A549 (cell line): ENCODE measurements around the gene ESAM. TPM values are rescaled to one million over a fixed set of nuclear protein-coding genes. Genes with fewer than 3 reads are reported as not detected.

ENCODE experiments used
- ATAC-seq, 2 experiments: fragments of 200-7000 bp in 1 of 2; fragments of >200 bp in 1 of 2; cut with Nextera tagmentation in 1 of 2; cut with Tn5 transposase in 1 of 2; 3 replicates each; pipeline versions ENCODE4 v1.8.0 to v1.9.1; 2018 to 2020; ENCODE audit warnings: mild to moderate bottlenecking in 1 of 2, moderate library complexity in 1 of 2
- CTCF ChIA-PET: fragments of 300-600 bp; sonication (Branson Sonifier 250); formaldehyde crosslinking; extraction: SDS; loops from one replicate; lab custom pipeline; 2021; ENCODE audit warnings: antibody characterized with exemption, inconsistent platforms; lab: Yijun Ruan, JAX
- POLR2A ChIA-PET: fragments of 350-600 bp; formaldehyde crosslinking; extraction: SDS; loops from one replicate; lab custom pipeline; 2021; ENCODE audit warnings: antibody characterized with exemption, inconsistent platforms; lab: Yijun Ruan, JAX
- DNase-seq, 2 experiments: peaks; one replicate each; pipeline versions ENCODE4 v3.0.0 to v3.0.0-alpha.2; 2011 to 2016; ENCODE audit warnings: low read depth in 1 of 2, low spot score in 1 of 2
- FAIRE-seq: peaks from 2 replicates; lab custom pipeline; 2011; peaks lifted over from hg19 to GRCh38; lab: Jason Lieb, UNC
- H3K27ac ChIP-seq, 2 experiments: fragments of >200 bp; sonication (Bioruptor Twin); formaldehyde crosslinking; 3 replicates each; pipeline ENCODE4 v1.5.1; 2016 to 2017
- H3K4me1 ChIP-seq: fragments of >200 bp; sonication (Bioruptor Twin); formaldehyde crosslinking; 3 replicates; pipeline ENCODE4 v1.6.1; 2016
- H3K4me2 ChIP-seq: fragments of >200 bp; sonication (Bioruptor Twin); formaldehyde crosslinking; 3 replicates; pipeline ENCODE4 v1.6.1; 2016
- H3K4me3 ChIP-seq: fragments of >200 bp; sonication (Bioruptor Twin); formaldehyde crosslinking; 3 replicates; pipeline ENCODE4 v1.5.1; 2016
- H3K9me3 ChIP-seq: fragments of >200 bp; sonication (Bioruptor Twin); formaldehyde crosslinking; 3 replicates; pipeline ENCODE4 v1.6.1; 2016
- CEBPB ChIP-seq, 2 experiments: fragments of >200 bp in 1 of 2; sonication (Bioruptor Twin) in 1 of 2; formaldehyde crosslinking in 1 of 2; IDR thresholded peaks; 2 replicates each; pipeline ENCODE4 v1.6.1; 2012 to 2016
- CHD2 ChIP-seq: fragments of 150-350 bp; IDR thresholded peaks from 2 replicates; pipeline ENCODE4 v1.6.1; 2014; ENCODE audit warnings: low read length; ENCODE audit not compliant: partially characterized antibody
- CHD4 ChIP-seq: fragments of 200-600 bp; sonication (generic); IDR thresholded peaks from 2 replicates; pipeline ENCODE4 v1.6.1; 2016; ENCODE audit warnings: antibody characterized with exemption, mild to moderate bottlenecking, borderline replicate concordance
- CTCF ChIP-seq: fragments of >200 bp; sonication (Bioruptor Twin); formaldehyde crosslinking; IDR thresholded peaks from 3 replicates; pipeline ENCODE4 v1.5.1; 2016
- FOSL2 ChIP-seq, 2 experiments: fragments of 450-650 bp in 1 of 2; fragments of >200 bp in 1 of 2; sonication (Bioruptor Twin) in 1 of 2; formaldehyde crosslinking; IDR thresholded peaks; 2 replicates each; pipeline versions ENCODE4 v1.5.0 to v1.6.1; 2016 to 2020; ENCODE audit warnings: mild to moderate bottlenecking in 1 of 2, moderate library complexity in 1 of 2
- FOXS1 ChIP-seq: fragments of 250-450 bp; sonication (Bioruptor Pico); IDR thresholded peaks from 2 replicates; pipeline ENCODE4 v1.5.0; 2020; ENCODE audit warnings: mild to moderate bottlenecking, moderate library complexity
- HMGXB4 ChIP-seq: fragments of 250-450 bp; sonication (Bioruptor Pico); IDR thresholded peaks from 2 replicates; pipeline ENCODE4 v1.5.0; 2021; ENCODE audit warnings: mild to moderate bottlenecking, moderate library complexity, borderline replicate concordance
- HOXB5 ChIP-seq: fragments of 250-450 bp; sonication (Bioruptor Pico); IDR thresholded peaks from 2 replicates; pipeline ENCODE4 v1.5.0; 2020; ENCODE audit warnings: mild to moderate bottlenecking, moderate library complexity
- KDM5A ChIP-seq: fragments of 200-600 bp; sonication (generic); IDR thresholded peaks from 2 replicates; pipeline ENCODE4 v1.6.1; 2016; ENCODE audit warnings: antibody characterized with exemption, mild to moderate bottlenecking
- MAZ ChIP-seq: fragments of 150-350 bp; IDR thresholded peaks from 2 replicates; pipeline ENCODE4 v1.6.1; 2014; ENCODE audit warnings: antibody characterized with exemption, low read depth, low read length, borderline replicate concordance
- MYC ChIP-seq: IDR thresholded peaks from 2 replicates; pipeline ENCODE4 v1.6.1; 2012; ENCODE audit warnings: mild to moderate bottlenecking, inconsistent platforms, low read length, improper control_type of control experiment, borderline replicate concordance
- NR3C1 ChIP-seq: fragments of >200 bp; sonication (Bioruptor Twin); formaldehyde crosslinking; IDR thresholded peaks from 3 replicates; pipeline ENCODE4 v1.6.1; 2017
- RAD21 ChIP-seq, 2 experiments: fragments of >200 bp in 1 of 2; sonication (Bioruptor Twin) in 1 of 2; formaldehyde crosslinking in 1 of 2; IDR thresholded peaks in 1 of 2; conservative IDR thresholded peaks in 1 of 2; 2 replicates in 1 of 2; 3 replicates in 1 of 2; pipeline ENCODE4 v1.6.1; 2012 to 2018; ENCODE audit warnings: inconsistent platforms in 1 of 2
- RCOR1 ChIP-seq: fragments of 150-350 bp; IDR thresholded peaks from 2 replicates; pipeline ENCODE4 v1.6.1; 2014; ENCODE audit warnings: antibody characterized with exemption, low read length, low read depth
- RFX5 ChIP-seq: fragments of 450-650 bp; IDR thresholded peaks from 2 replicates; pipeline ENCODE4 v1.7.1; 2014; ENCODE audit warnings: antibody characterized with exemption, mild to moderate bottlenecking, moderate library complexity
- SMC3 ChIP-seq: fragments of >200 bp; sonication (Bioruptor Twin); formaldehyde crosslinking; IDR thresholded peaks from 3 replicates; pipeline ENCODE4 v1.6.1; 2018; ENCODE audit warnings: inconsistent platforms
- ZSCAN20 ChIP-seq: fragments of 250-450 bp; sonication (Bioruptor Pico); IDR thresholded peaks from 2 replicates; pipeline ENCODE4 v1.8.0; 2022; ENCODE audit warnings: mild to moderate bottlenecking, moderate library complexity
- WGBS: methylation state at CpG from one replicate; pipeline ENCODE4 v1.1.6; 2017; ENCODE audit errors: missing lambda C conversion rate; 5-methylcytosine and 5-hydroxymethylcytosine counted together
- polyA plus RNA-seq, 4 experiments: library from polyadenylated mRNA; depleted of rRNA in 3 of 4; stranded (reverse); fragments of >200 nt; fragmentation: RNase III in 1 of 4; extraction: RNeasy Plus Mini Kit Qiagen cat#74134 plus additional on column Dnase treatment in 1 of 4; gene quantifications; 2 replicates in 3 of 4; 3 replicates in 1 of 4; pipeline ENCODE4 v1.2.3, GENCODE V29; 2011 to 2017
- TF ChIP-seq, protein P1 (sequence below): IDR thresholded peaks from 2 replicates; pipeline ENCODE4 v1.6.1; 2012
- TF ChIP-seq, protein P2 (sequence below): fragments of 250-450 bp; sonication (Bioruptor Pico); IDR thresholded peaks from 2 replicates; pipeline ENCODE4 v1.5.0; 2020; ENCODE audit warnings: low read depth, mild to moderate bottlenecking, moderate library complexity
- TF ChIP-seq, protein P3 (sequence below): IDR thresholded peaks from 2 replicates; pipeline ENCODE4 v1.6.1; 2012; ENCODE audit warnings: low read depth, borderline replicate concordance
- TF ChIP-seq, protein P4 (sequence below): fragments of 450-650 bp; IDR thresholded peaks from 2 replicates; pipeline ENCODE4 v1.6.1; 2014; ENCODE audit warnings: antibody characterized with exemption

The ESAM gene
- polyA plus RNA-seq, 2 of the 4 experiments (the other 2 are of a cell fraction): 6.2 to 11.7 TPM

- WGBS: 100% methylated on average over 2 of the region's 2 CpGs
- CTCF ChIA-PET: interaction anchor here (0.8 to 3.7 kb wide), 28 partner anchors 11 to 348 kb away, joined by 3 to 45 read pairs (median 5); partner anchors contain the start of gene ESAM
- Histone ChIP-seq H3K4me3 (no peak overlapping the region), H3K9me3 (no peaks in the 10 kb centered on the region), H3K27ac (no peak overlapping the region)
- FAIRE-seq (no peak), ATAC-seq (peak; percentile 59 to 88; a peak in 4 of 6 replicates)
- TF ChIP-seq SMC3: peak; percentile 64
- peak; percentile 70 for TF ChIP-seq CTCF
- peak; percentile 65 to 72 for TF ChIP-seq RAD21 (conservative IDR thresholded peaks at IDR 0.05 in 1 of 2, IDR thresholded peaks at IDR 0.05 in 1 of 2)
- no peak for TF ChIP-seq CHD4
- TF ChIP-seq, all 56 proteins: peak for 3
- POLR2A ChIA-PET: interaction anchor here (1.0 kb wide), 1 partner anchor 120 kb away, joined by 3 read pairs; the partner anchor contains the start of genes SIAE and SPA17
- peak; percentile 40 to 62 for DNase-seq
- H3K4me2 ChIP-seq: peak overlapping the region; percentile 49; the same call in 2 of the 3 replicates
- peaks cover 31% of the 10 kb centered on the region for H3K4me1 ChIP-seq
These were observed 31.6 kb upstream of the ESAM start for GRCh38 chr11:124793466-124794278.

DNA sequence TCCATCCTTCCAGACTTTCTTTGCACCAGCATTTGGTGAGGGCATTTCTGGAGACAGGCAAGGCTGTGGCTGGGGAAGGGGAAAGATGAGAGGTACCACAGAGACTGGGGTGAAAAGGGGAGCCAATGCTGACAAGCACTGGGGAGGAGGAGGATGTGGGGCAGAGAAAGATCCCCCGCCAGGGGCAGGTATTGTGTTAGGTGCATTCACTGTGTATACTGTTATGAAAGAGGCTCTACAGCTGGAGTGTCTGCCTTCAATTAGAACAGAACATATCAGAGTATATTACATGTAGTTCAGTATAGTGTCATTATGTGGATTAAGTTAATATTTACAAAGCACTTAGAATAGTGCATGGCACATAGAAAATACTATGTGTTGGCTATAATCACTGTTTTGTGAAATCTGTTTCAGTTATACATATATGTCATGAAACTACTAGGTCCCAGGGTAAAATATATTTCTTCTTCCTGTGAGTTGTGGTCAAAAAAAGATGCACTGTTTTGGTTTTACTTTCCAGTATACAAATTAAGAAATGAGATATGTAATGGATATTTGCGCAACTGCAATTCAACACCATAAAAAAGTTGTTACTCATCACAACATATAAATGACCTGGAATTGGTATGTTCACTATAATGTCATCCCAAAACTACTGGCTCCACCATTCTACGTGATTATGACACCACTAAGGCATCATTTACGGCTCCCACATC is 29.7 kb upstream of the ESAM start:
- POLR2A ChIA-PET: no interaction called here
- CTCF ChIA-PET: interaction anchor here (0.7 to 3.5 kb wide), 5 partner anchors 9 to 123 kb away, joined by 3 to 18 read pairs (median 6); no protein-coding TSS in a partner anchor
- no peak for FAIRE-seq
- Histone ChIP-seq H3K4me1 (peaks cover 23% of the 10 kb centered on the region), H3K9me3 (no peaks in the 10 kb centered on the region), H3K4me2 (no peak overlapping the region)
- ATAC-seq: no peak
- TF ChIP-seq, protein P1, sequence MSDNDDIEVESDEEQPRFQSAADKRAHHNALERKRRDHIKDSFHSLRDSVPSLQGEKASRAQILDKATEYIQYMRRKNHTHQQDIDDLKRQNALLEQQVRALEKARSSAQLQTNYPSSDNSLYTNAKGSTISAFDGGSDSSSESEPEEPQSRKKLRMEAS: no peak
- TF ChIP-seq MAZ (no peak), RCOR1 (no peak), CEBPB (IDR thresholded peaks at IDR 0.05) (no peak), HOXB5 (CRISPR knock-in tag) (no peak)
- TF ChIP-seq, protein P2, sequence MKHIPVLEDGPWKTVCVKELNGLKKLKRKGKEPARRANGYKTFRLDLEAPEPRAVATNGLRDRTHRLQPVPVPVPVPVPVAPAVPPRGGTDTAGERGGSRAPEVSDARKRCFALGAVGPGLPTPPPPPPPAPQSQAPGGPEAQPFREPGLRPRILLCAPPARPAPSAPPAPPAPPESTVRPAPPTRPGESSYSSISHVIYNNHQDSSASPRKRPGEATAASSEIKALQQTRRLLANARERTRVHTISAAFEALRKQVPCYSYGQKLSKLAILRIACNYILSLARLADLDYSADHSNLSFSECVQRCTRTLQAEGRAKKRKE (CRISPR knock-in tag): no peak
- TF ChIP-seq, all 56 proteins: peak for 0
- Histone ChIP-seq H3K27ac (no peak overlapping the region), H3K4me3 (no peak overlapping the region)
- DNase-seq: no peak
- WGBS: 92% methylated on average over 4 of the region's 4 CpGs

DNA sequence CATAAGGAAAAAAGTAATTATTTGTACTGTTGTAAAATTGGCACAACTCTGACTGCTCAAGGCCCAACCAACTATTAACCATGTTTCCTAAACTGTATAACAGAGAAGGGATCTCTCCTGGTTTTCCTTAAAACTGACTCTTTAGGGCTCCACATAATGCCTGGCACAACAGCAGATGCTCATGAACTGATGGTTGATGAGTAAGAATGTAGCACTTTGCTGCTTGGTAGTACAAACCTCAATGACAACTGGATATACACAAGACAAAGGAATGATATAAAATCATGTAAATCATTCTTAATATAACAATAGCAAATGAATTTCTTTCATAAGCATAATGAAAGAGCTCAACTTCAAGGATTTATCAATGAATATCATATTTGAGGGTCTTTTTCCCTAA is 26.4 kb upstream of the ESAM start:
- ChIA-PET CTCF (interaction anchor here (1.0 kb wide), 1 partner anchor 144 kb away, joined by 5 read pairs; no protein-coding TSS in a partner anchor), POLR2A (no interaction called here)
- FAIRE-seq (no peak), ATAC-seq (no peak), DNase-seq (no peak)
- H3K4me1 ChIP-seq: peaks cover 18% of the 10 kb centered on the region
- no peak overlapping the region for H3K27ac ChIP-seq
- H3K4me2 ChIP-seq: no peak overlapping the region
- TF ChIP-seq, protein P3, sequence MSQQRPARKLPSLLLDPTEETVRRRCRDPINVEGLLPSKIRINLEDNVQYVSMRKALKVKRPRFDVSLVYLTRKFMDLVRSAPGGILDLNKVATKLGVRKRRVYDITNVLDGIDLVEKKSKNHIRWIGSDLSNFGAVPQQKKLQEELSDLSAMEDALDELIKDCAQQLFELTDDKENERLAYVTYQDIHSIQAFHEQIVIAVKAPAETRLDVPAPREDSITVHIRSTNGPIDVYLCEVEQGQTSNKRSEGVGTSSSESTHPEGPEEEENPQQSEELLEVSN: no peak
- TF ChIP-seq RAD21 (conservative IDR thresholded peaks at IDR 0.05 in 1 of 2, IDR thresholded peaks at IDR 0.05 in 1 of 2) (no peak), RCOR1 (no peak), NR3C1 (no peak), CEBPB (IDR thresholded peaks at IDR 0.05) (no peak), HOXB5 (CRISPR knock-in tag) (no peak), FOXS1 (no peak), RFX5 (no peak), CHD4 (no peak), MYC (no peak), FOSL2 (IDR thresholded peaks at IDR 0.05) (no peak), FOSL2 (CRISPR knock-in tag; IDR thresholded peaks at IDR 0.05) (no peak), HMGXB4 (CRISPR knock-in tag) (no peak), CHD2 (no peak), ZSCAN20 (CRISPR knock-in tag) (no peak), KDM5A (no peak)
- TF ChIP-seq, protein P2 (CRISPR knock-in tag): no peak
- TF ChIP-seq, protein P4, sequence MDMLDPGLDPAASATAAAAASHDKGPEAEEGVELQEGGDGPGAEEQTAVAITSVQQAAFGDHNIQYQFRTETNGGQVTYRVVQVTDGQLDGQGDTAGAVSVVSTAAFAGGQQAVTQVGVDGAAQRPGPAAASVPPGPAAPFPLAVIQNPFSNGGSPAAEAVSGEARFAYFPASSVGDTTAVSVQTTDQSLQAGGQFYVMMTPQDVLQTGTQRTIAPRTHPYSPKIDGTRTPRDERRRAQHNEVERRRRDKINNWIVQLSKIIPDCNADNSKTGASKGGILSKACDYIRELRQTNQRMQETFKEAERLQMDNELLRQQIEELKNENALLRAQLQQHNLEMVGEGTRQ: no peak
- H3K9me3 ChIP-seq: no peaks in the 10 kb centered on the region
- H3K4me3 ChIP-seq: no peak overlapping the region
